Thymus (tissue), 11 donors: ENCODE data around the gene SLC9A7. TPM values are rescaled to one million over a fixed set of nuclear protein-coding genes. Genes with fewer than 3 reads are reported as not detected.
A peak's percentile ranks its signal among the peaks of the same experiment; 100 is the strongest.

Experiments
- DNase-seq, 9 donors: peaks; one replicate each; pipeline ENCODE4 v3.0.0-alpha.2; 2013; ENCODE audit warnings: low spot score in 9 of 9, low read depth in 6 of 9, missing footprints in 1 of 9
- H3K27ac ChIP-seq, 2 donors: one replicate each; pipeline ENCODE4 v1.5.1; 2013; ENCODE audit warnings: control low read depth in 1 of 2, low read depth in 1 of 2, low read length in 1 of 2, mild to moderate bottlenecking in 1 of 2, moderate library complexity in 1 of 2
- H3K27me3 ChIP-seq, 2 donors: one replicate each; pipeline ENCODE4 v1.5.1; 2013; ENCODE audit warnings: low read length in 1 of 2; ENCODE audit not compliant: control insufficient read depth in 2 of 2, insufficient read depth in 1 of 2
- H3K36me3 ChIP-seq, 2 donors: one replicate each; pipeline ENCODE4 v1.5.1; 2013; ENCODE audit warnings: low read length in 1 of 2, mild to moderate bottlenecking in 1 of 2, moderate library complexity in 1 of 2; ENCODE audit not compliant: control insufficient read depth in 2 of 2, insufficient read depth in 2 of 2
- H3K4me1 ChIP-seq, 2 donors: one replicate each; pipeline ENCODE4 v1.5.1; 2013; ENCODE audit warnings: low read length in 2 of 2; ENCODE audit not compliant: control insufficient read depth in 2 of 2, insufficient read depth in 2 of 2
- H3K4me3 ChIP-seq, 2 donors: one replicate each; pipeline ENCODE4 v1.5.1; 2013; ENCODE audit warnings: low read length in 2 of 2, control low read depth in 1 of 2, mild to moderate bottlenecking in 1 of 2
- H3K9me3 ChIP-seq, 2 donors: one replicate each; pipeline ENCODE4 v1.5.1; 2013; ENCODE audit warnings: low read length in 1 of 2, mild to moderate bottlenecking in 1 of 2; ENCODE audit not compliant: control insufficient read depth in 2 of 2, insufficient read depth in 1 of 2
- WGBS: extraction: QIAGEN DNeasy Blood & Tissue Kit; methylation state at CpG from one replicate; pipeline ENCODE4 v1.1.7; 2013; 5-methylcytosine and 5-hydroxymethylcytosine counted together
- polyA plus RNA-seq: library from polyadenylated mRNA; stranded (reverse); fragments of 200-250 nt; gene quantifications from one replicate; pipeline ENCODE4 v1.2.3, GENCODE V29; 2013
- total RNA-seq: library from RNA; stranded (reverse); fragments of 120-200 nt; gene quantifications from one replicate; pipeline ENCODE4 v1.2.4, GENCODE V29; 2013
- donor health status: healthy.

Gene SLC9A7
- total and polyA plus RNA-seq, 2 donors: 3.5 to 10.3 TPM

- H3K27me3 ChIP-seq: peaks cover 0 to 10% of the 10 kb centered on the region in 2 donors
- H3K9me3 ChIP-seq: no peaks in the 10 kb centered on the region
- H3K36me3 ChIP-seq: no peaks in the 10 kb centered on the region
- peak in 6 of 9 donors; percentile 43 to 81 (median 60) for DNase-seq
- WGBS: under 1% methylated on average over 105 of the region's 107 CpGs
- H3K4me1 ChIP-seq: peaks cover 5 to 31% of the 10 kb centered on the region in 2 donors
- H3K4me3 ChIP-seq: peak overlapping the region; percentile 38 to 60
- peak overlapping the region; percentile 32 to 60 for H3K27ac ChIP-seq
Measured at GRCh38 chrX:46573892-46574773, 184.8 kb downstream of the SLC9A7 start.

GRCh38 chrX:46573331-46573891 lies 185.5 kb downstream of the SLC9A7 start, which contains the start of gene CHST7:
Gene CHST7 (plus strand): TSS chrX:46573765. CDS start chrX:46573932, 167 bp downstream.
- Histone ChIP-seq H3K27me3 (peaks cover 0 to 10% of the 10 kb centered on the region in 2 donors), H3K27ac (peak within 1 kb of the TSS; percentile 32 to 60), H3K4me3 (peak within 1 kb of the TSS; percentile 38 to 60), H3K36me3 (no peaks in the 10 kb centered on the region), H3K4me1 (peaks cover 5 to 31% of the 10 kb centered on the region in 2 donors), H3K9me3 (no peaks in the 10 kb centered on the region)
- 2% methylated on average over 35 of the region's 35 CpGs for WGBS
- peak in 1 of 9 donors; percentile 52 for DNase-seq

GRCh38 chrX:46572340-46572936 lies 186.5 kb downstream of the SLC9A7 start:
- H3K27ac ChIP-seq: no peak overlapping the region
- H3K4me3 ChIP-seq: no peak overlapping the region
- DNase-seq: peak in 1 of 9 donors; percentile 16
- no peaks in the 10 kb centered on the region for H3K9me3 ChIP-seq
- H3K36me3 ChIP-seq: no peaks in the 10 kb centered on the region
- WGBS: 34% methylated on average over 5 of the region's 5 CpGs
- H3K4me1 ChIP-seq: peaks cover 5 to 31% of the 10 kb centered on the region in 2 donors
- H3K27me3 ChIP-seq: peaks cover 0 to 10% of the 10 kb centered on the region in 2 donors

- Histone ChIP-seq H3K4me1 (peaks cover 5 to 31% of the 10 kb centered on the region in 2 donors), H3K4me3 (no peak overlapping the region), H3K27ac (no peak overlapping the region), H3K27me3 (peaks cover 0 to 10% of the 10 kb centered on the region in 2 donors), H3K36me3 (no peaks in the 10 kb centered on the region), H3K9me3 (no peaks in the 10 kb centered on the region)
- no peak for DNase-seq
- WGBS: 95% methylated on average over 10 of the region's 10 CpGs
Measured at GRCh38 chrX:46571423-46572339, 187.2 kb downstream of the SLC9A7 start.

GRCh38 chrX:46569621-46570020 lies 189.3 kb downstream of the SLC9A7 start:
- Histone ChIP-seq H3K27me3 (peaks cover 0 to 6% of the 10 kb centered on the region in 2 donors), H3K4me1 (peaks cover 0 to 17% of the 10 kb centered on the region in 2 donors), H3K4me3 (no peak overlapping the region), H3K9me3 (no peaks in the 10 kb centered on the region), H3K36me3 (no peaks in the 10 kb centered on the region), H3K27ac (no peak overlapping the region)
- DNase-seq: no peak

- H3K27me3 ChIP-seq: no peaks in the 10 kb centered on the region
- H3K27ac ChIP-seq: no peak overlapping the region
- no peak for DNase-seq
- peaks cover 0 to 4% of the 10 kb centered on the region in 2 donors for H3K4me1 ChIP-seq
- H3K4me3 ChIP-seq: no peak overlapping the region
- H3K9me3 ChIP-seq: no peaks in the 10 kb centered on the region
- H3K36me3 ChIP-seq: no peaks in the 10 kb centered on the region
Measured at GRCh38 chrX:46567388-46567787, 191.5 kb downstream of the SLC9A7 start.

- WGBS: 57% methylated on average over 6 of the region's 6 CpGs
- no peaks in the 10 kb centered on the region for H3K36me3 ChIP-seq
- no peaks in the 10 kb centered on the region for H3K27me3 ChIP-seq
- H3K4me1 ChIP-seq: no peaks in the 10 kb centered on the region
- no peak for DNase-seq
- no peak overlapping the region for H3K4me3 ChIP-seq
- H3K9me3 ChIP-seq: no peaks in the 10 kb centered on the region
- no peak overlapping the region for H3K27ac ChIP-seq
Measured at GRCh38 chrX:46561824-46562657, 196.9 kb downstream of the SLC9A7 start.

- DNase-seq: no peak
- Histone ChIP-seq H3K4me1 (no peaks in the 10 kb centered on the region), H3K9me3 (no peaks in the 10 kb centered on the region), H3K27me3 (no peaks in the 10 kb centered on the region), H3K27ac (no peak overlapping the region), H3K36me3 (no peaks in the 10 kb centered on the region), H3K4me3 (no peak overlapping the region)
- 90% methylated on average over 3 of the region's 3 CpGs for WGBS
Measured at GRCh38 chrX:46559062-46559461, 199.9 kb downstream of the SLC9A7 start.
